HG02970 (cell line): ENCODE data around the gene IER3IP1.
"Not testable (repeated sequence)": the region's sequence is repeated elsewhere in the genome, so short reads cannot be mapped to it uniquely, and the experiment has no call there.

Source experiments
- ATAC-seq: cut with Tn5 transposase; IDR thresholded peaks from one replicate; pipeline ENCODE4 v1.9.1; 2021; ENCODE audit warnings: mild to moderate bottlenecking, moderate library complexity, moderate number of reproducible peaks; ENCODE audit not compliant: unreplicated experiment, low FRiP score

Gene IER3IP1

DNA sequence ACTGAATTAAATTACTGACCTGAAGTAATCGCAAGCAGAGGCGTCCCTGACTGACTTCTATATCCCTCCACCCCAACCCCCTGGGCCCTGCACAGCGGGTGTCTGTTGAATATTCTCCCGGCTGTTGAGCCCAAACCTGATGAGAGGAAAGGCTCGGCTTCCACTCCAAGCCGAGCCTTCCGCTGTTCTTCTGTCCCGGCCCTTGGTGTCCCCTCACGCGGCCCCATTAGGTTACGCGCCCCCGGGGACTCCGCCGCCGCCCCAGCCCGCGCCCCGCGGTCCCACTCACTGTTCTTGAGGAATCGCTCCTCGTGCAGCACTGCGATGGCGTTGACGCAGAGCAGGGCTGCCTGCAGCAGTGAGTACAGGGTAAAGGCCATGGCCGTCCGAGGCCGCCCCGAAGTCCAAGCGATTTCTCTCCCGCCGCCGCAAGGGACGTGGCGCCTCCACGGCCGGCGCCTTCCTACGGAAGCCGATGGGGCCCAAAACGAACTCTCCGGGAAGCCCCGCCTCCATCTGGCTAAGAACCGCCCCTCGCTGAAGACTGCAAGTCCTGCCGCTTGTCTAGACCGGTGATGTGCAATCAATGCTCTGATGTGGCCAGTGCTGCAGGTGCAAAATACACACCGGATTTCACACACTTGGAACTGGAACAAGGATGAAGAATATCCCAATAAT lies at the start of gene IER3IP1:
Gene IER3IP1, minus strand, starts transcription at position 467 of the 678 bp plus-strand sequence. Its CDS starts 87 bp downstream, at position 380.
- ATAC-seq, result peak; percentile 83

DNA sequence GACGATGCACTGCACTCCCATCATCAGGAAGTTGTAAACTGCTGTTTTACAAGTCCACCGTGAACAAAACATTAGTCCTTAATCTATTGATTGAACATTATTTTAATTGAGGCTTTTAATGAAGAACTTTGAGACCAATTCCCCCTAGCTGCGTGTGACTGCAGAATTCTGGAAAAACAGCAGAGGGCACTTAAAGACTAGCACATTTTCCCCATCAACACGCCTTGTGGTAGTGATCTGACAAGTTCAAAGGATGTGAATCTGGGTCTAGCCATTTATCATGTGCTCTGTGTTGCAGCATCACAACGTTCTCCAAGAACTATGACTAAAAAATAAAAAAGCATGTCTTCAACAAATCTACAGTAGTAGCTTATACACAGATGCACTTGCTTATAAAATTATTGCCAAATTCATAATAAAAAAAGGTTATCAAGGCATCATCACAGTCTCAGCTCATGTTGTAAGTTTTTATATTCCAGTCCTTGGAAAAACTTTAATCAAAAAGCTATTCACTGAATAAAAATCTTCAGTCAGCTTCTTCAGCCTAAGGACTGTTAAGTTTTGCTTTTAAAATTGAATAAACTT lies 39.5 kb upstream of the IER3IP1 start:
- ATAC-seq, result no peak

- ATAC-seq, result no peak
Measured at GRCh38 chr18:47209171-47209570, 33.0 kb upstream of the IER3IP1 start.

- no peak for ATAC-seq
Measured at GRCh38 chr18:47206945-47207637, 30.9 kb upstream of the IER3IP1 start.

DNA sequence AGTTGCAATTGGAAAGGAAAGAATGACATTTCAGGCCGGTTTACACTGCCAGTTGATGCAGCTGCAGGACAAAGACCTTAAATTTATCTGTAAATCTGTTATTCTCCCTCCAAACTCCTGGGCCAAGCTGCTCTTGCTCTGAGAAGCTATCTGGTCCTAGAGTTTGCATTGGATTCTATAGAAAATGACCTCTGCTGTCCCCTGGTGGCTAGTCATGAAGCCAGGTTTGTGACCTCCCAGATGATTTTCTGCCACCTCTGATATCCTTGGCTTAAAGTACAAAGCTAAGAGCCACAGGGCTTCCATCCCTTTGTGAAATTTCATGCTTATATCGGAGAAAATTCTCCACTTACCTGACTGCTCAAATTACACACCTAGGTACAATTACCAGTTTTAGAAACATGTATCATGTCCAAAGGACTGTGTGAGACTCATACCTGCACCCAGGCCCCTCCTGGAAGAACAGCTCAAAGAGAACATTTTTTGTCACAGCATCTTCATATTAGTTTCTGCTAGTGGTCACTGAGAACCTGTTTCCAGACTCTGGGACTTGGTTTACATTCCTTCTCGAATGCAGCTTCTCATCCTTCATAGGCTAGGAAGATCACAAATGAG lies 28.9 kb upstream of the IER3IP1 start:
- ATAC-seq, result no peak

- no peak for ATAC-seq
Measured at GRCh38 chr18:47203626-47204464, 27.7 kb upstream of the IER3IP1 start.

GRCh38 chr18:47195961-47196360 lies 19.8 kb upstream of the IER3IP1 start:
- ATAC-seq, result not testable (repeated sequence)

GRCh38 chr18:47191961-47192360 lies 15.8 kb upstream of the IER3IP1 start:
- ATAC-seq, result no peak

- no peak for ATAC-seq
Measured at GRCh38 chr18:47187721-47188120, 11.6 kb upstream of the IER3IP1 start.

DNA sequence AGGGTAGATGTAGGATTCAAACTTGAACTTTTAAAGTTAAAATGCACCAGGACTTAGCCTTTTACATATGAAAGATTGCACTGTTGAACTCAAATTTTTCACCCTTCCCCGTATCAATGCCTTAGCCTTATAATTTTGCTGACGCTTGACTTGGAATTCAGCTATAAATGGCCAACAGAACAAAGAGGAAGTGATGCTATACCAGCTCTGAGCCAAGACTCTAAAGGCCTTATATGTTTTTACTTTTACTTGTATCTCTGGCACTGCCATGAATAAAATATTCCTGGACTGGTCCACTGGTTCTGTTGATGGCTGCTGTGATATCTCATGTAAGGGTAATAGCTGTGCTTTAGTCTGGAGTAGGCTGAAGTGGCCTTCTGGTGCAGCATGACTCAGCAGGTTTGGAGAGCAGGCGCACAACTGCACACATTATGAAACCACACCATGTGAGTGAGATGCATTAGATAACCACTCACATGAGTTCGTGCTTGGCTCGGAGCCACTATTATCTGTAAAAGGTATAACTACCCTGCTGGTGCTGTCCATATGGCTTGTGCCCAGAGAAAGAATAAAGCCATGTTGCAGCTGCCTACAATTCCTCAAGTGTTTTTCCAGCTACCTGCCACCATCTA lies 8.4 kb upstream of the IER3IP1 start:
- no peak for ATAC-seq

DNA sequence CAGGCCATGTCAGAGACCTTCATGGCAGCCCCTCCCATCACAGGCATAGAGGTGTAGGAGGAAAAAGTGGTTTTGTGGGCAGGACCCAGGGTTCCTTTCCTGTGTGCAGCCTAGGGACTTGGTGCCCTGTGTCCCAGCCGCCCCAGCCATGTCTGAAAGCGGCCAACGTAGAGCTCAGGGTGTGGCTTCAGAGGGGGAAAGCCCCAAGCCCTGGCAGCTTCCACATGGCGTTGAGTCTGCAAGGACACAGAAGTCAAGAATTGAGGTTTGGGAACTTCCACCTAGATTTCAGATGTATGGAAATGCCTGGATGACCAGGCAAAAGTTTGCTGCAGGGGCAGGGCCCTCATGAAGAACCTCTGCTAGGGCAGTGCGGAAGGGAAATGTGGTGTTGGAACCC lies 6.0 kb upstream of the IER3IP1 start:
- not testable (repeated sequence) for ATAC-seq

DNA sequence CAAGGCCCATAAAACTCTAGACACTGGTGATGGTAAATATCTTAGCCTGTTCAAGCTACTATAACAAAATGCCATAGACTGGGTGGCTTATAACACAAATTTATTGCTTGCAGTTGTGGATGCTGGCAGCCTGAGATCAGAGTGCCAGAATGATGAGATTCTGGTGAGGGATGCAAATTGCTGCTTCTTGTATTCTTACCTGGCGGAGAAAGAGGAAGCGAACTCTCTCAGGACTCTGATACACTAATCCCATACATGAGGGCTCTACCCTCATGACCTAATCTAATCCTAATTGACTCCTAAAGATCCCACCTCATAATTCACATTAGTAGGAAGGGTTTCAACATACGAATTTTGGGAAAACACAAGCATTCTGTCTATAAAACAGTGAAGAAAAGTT lies 4.6 kb upstream of the IER3IP1 start:
- ATAC-seq, result no peak

DNA sequence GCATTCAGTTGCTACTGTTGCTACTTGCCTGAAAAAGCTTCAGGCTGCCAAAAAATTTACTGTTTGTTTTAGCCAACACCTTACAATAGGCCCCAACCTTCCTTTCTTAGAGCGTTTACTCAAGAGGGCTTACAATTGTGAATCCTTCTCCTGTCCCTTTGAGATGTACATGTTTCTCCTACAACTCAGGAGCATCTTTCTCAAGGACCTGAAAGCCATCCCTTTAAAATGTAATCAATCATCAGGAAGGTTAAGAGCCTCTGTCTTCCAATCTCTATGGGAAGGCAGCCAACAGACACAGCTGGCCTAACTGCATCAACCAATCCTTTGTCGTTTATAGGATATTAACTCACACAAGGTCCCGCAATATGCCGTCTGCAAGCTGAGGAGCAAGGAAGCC lies 3.4 kb upstream of the IER3IP1 start:
- ATAC-seq, result no peak

DNA sequence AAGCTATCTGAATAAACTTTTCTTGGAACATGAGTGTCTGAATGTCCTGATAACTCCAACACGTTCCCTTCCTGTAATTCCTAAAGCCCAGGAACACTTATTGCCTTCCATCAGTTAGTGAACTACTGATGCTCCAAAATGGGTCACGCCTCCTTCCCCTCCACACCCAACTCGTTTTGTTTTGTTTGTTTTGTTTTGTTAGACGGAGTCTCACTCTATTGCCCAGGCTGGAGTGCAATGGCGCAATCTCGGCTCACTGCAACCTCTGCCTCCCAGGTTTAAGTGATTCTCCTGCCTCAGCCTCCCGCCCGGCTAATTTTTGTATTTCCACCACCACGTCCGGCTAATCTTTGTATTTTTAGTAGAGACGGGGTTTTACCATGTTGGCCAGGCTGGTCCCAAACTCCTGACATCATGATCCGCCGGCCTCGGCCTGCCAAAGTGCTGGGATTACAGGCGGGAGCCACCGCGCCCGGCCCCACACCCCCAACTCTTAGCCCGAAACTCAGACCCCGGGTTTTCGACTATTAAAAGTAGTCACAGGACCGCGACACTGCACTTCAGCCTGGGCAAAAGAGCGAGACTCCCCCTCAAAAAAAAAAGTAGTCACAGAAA lies 774 bp downstream of the IER3IP1 start:
- ATAC-seq, result peak; percentile 20

DNA sequence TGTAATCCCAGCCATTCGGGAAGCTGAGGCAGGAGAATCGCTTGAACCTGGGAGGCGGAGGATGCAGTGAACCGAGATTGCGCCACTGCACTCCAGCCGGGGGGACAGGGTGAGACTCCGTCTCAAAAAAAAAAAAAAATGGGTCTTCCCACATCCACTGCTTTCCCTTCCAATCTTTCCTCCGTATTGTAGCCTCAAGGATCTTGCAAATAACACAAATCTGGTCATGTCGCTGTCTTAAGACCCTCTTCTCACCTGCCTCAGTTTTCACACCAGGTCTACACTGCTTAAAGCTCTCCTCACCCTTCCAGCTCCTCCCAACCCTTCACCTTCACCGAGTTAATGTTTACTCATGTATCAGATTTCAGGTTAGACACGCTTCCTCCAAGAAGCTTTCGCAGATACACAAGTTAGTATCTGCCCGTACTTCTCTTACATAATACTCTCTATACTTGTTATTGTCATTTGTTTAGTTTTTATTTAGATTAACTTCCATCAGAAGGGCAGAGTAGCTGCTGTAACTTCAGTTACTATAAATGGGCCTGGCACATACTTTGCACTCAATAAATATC lies 1.5 kb downstream of the IER3IP1 start:
- ATAC-seq, result no peak

DNA sequence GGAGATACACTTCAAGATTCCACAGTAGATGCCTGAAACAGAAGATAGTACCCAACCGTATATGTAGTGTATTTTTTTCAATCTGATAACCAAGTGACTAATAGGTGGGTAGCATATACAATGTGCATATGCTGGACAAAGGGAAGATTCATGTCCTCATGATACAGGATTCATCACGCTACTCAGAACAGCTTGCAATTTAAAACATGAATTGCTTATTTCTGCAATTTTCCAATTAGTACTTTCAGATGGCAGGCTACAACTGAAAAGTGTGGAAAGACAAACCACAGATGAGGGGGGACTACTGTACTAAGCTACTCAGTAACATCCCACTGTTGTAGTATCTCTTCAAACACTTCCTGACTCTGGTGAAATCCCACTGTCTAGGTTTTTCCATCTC lies 3.7 kb downstream of the IER3IP1 start:
- ATAC-seq, result no peak

DNA sequence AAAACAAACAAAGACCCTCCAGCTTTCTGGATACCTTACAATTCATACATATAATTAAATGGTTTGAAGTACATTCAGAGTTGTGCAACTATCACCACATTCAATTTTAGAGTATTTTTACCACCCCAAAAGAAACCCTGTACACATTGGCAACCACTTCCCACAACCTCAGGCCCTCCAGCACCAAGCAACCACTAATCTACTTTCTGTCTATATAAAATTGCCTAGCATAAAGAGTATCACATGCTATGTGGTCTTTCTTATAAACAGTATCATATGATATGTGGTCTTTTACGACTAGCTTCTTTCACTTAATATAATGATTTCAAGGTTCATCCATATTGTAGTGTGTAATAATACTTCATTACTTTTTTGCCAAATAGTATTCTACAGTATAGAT lies 7.3 kb downstream of the IER3IP1 start:
- no peak for ATAC-seq

GRCh38 chr18:47168509-47168908 lies 7.7 kb downstream of the IER3IP1 start:
- no peak for ATAC-seq

GRCh38 chr18:47166294-47166693 lies 9.9 kb downstream of the IER3IP1 start:
- no peak for ATAC-seq
